ENCODE data around the gene ATG13.
"Not testable (repeated sequence)": the region's sequence is repeated elsewhere in the genome, so short reads cannot be mapped to it uniquely, and the experiment has no call there.

The ATG13 gene

DNA sequence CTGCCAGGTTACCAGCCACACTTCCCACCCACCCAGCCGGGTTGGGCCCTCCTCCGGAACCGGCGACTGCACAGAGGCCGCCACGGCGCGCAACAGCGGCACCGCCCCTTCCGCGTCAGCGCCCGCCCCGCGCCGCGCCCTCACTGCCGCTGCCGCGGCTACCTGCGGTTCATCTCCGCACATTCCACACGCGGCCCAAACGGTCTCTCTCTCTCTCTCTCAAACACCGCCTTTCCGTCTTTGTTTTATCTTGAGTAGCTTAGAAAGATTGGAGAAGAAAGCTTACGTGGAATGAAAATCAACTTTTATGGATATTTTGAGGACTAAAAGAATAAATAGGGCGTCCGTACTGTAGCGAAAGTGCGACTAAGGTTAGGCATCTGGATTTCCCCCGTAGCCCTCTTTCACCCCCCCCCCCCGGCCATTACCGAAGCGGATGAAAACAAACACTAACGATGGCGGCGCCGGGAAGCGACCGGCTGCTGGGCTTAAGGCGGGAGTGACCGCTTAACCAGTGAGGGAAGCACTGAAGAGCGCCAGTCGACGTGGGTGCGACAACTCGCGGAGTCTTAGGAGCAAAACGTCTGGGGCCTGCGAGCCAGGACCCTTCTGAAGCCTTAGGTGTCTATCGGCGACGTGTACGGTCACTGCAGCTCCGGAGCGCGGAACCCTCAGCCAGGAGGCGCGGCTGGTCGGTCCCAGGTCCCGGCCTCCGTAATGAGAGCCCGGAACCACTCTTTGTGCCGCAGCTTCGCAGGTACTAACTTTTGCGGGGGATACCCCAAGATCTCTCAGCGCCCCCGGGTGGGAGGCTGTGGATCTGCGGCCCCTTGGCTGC is at the start of gene ATG13, which contains the start of gene HARBI1:
ATG13 (plus strand) TSS at position 420 of the 838 bp plus-strand sequence. CDS start 26,739 bp downstream, outside the sequence.
HARBI1 (minus strand) TSS at position 94 of the 838 bp plus-strand sequence. CDS start 990 bp downstream, outside the sequence.
- peak; percentile 91 for DNase-seq (ENCODE audit: low spot score)

DNA sequence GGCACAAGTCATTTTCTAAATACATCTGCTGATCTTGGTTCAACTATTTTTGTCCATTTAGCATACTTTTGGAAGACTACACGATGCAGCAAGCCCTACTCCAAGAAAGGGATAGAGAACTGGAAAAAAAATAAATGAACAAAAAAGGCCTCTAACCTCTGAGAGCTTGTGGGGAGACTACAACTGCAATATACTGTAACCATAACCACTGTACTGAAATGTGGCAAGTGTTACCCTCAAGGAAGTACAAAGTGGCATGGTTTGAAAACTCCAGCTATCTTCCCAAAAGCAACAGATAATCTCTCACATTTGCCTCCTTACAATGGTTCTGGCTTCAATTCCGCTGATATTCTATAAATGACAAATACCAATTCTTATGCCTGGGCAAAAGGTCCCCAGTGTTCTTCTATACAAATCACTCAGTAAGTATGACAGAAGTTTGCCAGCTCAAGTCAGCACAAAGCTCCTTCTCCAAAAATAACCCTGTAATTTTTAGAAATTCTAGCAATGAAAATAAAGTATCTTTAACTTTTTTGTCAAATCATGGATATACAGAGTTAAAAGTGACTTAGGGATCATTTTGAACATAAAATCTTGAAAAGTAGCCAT is 46.5 kb upstream of the ATG13 start:
- no peak for DNase-seq (ENCODE audit: low spot score)

DNA sequence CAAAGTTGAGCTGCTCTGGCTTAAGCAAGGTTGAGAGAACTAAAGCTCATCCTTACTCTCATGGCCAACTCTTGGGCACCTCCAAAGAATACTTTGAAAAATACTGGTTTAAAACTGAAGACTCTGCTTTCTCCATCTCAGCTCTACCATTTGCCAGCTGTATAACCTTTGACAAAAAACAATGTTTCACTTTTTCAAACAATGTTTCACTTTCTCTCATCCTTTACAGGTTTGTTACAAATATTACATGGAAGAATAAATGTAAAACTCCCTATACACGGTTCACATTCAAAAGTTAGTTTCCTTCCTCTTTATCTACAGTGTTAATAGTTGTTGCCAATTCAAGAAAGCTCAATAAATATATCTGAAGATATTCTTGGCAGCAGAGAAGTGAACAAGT is 42.7 kb upstream of the ATG13 start:
- DNase-seq (ENCODE audit: low spot score), result no peak

DNA sequence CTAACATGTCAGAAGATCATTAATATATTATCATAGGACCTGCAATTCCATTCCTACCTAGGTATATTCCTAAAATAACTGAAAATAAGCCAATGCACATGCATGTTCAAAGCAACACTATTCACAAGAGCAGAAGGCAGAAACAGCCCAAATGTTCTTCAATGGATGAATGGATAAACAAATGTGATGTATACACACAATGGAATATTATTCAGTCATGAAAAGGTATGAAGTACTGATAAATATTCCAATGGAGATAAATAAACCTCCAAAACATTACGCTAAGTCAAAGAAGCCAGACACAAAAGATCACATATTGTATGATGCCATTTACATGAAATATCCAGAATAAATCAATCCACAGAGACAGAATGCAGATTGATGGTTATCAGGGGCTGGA is 40.3 kb upstream of the ATG13 start:
- DNase-seq (ENCODE audit: low spot score), result no peak

DNA sequence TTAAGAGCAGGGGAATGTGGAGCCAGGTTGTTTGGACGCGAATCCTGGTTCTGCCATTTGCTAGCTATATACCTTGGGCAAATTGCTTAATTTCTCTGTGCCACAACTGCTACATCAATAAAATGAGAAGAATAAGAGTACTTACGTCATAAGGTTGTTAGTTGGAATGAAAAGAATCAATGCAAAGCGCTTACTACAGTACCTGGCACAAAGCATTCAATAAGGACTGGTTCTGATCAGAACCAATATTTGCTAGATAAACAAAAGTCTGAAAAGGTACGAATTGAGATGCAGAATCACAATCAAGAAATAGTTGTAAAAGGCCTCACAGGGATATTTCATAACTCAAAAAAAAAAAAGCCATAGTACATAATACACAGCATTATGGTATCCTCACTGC is 34.8 kb upstream of the ATG13 start:
- DNase-seq (ENCODE audit: low spot score), result no peak

DNA sequence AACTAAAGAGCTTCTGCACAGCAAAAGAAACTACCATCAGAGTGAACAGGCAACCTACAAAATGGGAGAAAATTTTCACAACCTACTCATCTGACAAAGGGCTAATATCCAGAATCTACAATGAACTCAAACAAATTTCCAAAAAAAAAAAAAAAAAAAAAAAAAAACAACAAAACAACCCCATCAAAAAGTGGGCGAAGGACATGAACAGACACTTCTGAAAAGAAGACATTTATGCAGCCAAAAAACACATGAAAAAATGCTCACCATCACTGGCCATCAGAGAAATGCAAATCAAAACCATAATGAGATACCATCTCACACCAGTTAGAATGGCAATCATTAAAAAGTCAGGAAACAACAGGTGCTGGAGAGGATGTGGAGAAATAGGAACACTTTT is 33.8 kb upstream of the ATG13 start:
- not testable (repeated sequence) for DNase-seq (ENCODE audit: low spot score)

DNA sequence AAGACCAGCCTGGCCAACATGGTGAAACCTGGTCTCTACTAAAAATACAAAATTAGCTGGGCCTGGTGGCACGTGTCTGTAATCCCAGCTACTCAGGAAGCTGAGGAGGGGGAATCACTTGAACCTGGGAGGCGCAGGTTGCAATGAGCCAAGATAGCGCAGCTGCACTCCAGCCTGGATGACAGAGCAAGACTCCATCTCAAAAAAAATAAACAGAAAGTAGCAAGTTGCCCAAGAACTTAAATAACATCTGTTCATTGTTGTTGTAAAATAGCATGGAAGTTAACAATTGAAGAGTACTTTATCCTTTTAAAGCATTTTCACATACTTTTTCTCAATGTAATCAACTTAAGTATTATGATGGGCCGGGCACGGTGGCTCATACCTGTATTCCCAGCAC is 29.2 kb upstream of the ATG13 start:
- no peak for DNase-seq (ENCODE audit: low spot score)

DNA sequence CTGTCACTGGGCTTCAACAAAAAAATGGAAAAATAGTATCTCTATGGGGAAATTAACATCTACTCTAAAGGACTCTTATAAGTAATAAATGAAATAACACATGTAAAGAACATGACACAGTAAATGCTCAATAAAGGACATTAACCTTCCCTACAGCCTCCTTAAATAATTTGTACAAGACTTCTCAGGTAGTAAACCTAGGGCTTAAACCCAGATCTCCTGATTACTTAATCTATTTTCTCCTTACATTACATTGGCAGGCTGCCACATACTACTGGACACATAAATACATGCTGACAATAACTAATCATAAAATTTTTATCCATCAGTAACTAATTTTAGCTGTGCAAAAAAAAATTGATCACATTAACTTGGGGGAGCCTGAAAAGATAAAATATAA is 28.4 kb upstream of the ATG13 start:
- no peak for DNase-seq (ENCODE audit: low spot score)

DNA sequence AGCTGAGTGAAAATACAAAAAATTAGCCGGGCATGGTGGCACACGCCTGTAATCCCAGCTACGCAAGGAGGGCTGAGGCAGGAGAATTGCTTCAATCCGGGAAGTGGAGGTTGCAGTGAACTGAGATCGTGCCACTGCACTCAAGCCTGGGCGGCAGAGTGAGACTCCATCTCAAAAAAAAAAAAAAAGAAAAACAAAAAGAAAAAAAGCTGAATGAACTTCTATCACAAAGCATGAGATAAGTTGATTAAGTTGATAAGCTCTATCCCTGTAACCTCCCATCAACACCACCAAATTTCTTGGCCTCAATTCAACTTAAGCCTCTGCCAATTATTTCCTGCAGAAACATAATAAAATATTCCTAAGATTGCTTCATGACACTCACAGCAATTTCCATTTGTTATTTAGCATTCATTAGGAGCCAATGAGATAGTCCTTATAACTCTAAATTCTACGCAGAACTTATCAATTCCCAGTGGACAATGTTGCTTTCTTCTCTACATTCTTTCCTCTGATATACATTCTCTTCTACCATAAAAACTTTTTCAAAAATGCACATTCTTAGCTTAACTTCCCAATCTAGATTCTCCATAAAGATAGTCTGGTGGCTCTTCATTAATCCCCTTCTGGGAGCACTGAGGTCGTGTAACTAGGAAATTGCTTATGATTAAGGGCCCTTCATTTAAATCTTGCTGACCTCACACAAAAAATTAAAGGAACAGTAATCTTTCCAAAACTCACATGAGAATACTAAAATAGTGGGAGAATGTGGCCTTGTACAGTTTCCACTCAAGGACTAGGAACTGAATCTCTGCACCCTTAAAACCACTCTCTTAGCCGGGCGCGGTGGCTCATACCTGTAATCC is 26.4 kb upstream of the ATG13 start:
- DNase-seq (ENCODE audit: low spot score), result no peak

DNA sequence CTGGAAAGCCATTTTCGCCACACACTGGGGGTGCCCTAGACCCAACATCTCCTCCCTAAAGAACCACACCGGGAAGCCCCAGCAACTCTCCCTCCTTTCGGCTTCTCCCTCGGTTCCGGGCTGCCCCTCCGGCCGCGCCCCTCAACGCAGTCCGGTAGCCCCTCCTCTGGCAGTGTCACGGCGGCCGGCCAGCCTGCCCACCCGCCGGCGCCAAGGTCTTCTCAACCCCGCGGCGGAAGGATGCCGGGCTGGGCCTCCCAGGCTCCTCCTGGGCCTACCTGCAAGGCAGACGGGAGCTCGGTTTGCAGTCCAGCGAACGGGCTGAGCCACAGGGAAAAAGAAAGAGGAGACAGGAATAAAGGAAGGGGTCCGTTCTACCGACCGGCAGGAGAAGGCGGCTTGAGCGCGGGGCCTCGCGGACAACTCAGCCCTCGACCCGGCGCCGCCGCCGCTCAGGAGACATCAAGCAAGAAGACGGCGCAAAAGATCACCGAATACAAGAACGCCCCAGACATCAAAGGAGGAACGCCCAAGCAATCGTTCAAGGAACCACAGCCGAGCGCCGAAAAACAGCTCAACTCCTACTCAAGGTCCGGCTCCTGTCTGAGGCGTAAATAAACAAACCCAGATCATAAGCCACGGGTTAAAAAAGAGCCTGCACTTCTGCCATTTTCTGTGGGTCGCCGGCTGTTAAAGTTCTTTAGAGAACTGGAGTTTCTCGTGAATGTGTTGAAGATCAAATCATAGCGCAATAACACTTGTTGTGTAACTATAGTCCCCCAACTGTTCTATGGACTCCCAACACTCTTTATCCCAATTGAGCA is 23.6 kb upstream of the ATG13 start, which contains the start of gene AMBRA1:
AMBRA1 (minus strand) TSS at position 474 of the 824 bp plus-strand sequence. CDS start 45,643 bp downstream, outside the sequence.
- DNase-seq (ENCODE audit: low spot score), result peak; percentile 96

DNA sequence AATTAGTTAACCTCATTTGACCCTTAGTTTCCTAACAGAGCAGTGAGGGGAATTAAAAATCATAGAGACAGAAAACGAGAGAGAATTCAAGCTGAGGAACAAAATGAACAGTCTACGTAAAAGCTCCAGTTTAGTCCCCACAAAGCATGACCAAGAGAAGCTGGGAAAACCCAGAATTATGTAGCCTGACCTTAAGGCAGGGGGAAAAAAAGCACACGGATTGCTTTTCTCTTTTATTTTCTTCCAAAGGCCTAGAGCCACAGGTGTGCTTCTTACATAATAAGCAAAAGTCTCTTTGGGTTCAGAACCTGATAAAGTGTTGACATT is 23.0 kb upstream of the ATG13 start:
- DNase-seq (ENCODE audit: low spot score), result no peak

DNA sequence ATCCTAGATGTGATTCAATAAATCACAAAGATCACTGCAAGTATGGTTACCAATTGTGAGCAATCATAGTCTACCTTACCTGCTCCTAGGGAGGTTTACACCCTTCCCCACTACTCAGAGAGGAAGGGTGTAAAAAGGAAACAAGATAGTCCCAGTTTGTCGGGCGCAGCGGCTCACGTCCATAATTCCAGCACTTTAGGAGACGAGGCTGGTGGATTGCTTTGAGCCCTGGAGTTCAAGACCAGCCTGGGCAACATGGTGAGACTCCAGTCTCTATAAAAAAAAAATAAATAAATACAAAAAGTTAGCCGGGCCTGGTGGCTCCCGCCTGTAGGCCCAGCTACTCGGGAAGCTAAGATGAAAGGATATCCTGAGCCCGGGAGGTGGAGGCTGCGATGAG is 22.6 kb upstream of the ATG13 start:
- DNase-seq (ENCODE audit: low spot score), result no peak

DNA sequence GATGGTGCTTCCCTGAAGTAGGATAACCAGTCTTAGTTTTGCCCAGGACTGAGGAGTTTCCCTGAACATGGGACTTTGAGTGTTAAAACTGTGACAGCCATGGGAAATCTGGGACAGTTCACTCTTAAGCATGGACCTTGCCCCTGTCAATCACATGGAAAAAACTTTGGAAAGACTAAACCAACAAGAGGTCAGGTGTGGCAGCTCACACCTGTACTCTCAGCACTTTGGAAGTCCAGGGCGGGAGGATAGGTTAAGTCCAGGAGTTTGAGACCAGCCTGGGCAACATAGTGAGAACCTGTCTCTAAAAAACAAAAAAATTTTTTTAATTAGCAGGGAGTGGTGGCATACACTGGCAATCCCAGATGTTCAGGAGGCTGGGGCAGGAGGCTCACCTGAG is 20.2 kb upstream of the ATG13 start:
- no peak for DNase-seq (ENCODE audit: low spot score)

DNA sequence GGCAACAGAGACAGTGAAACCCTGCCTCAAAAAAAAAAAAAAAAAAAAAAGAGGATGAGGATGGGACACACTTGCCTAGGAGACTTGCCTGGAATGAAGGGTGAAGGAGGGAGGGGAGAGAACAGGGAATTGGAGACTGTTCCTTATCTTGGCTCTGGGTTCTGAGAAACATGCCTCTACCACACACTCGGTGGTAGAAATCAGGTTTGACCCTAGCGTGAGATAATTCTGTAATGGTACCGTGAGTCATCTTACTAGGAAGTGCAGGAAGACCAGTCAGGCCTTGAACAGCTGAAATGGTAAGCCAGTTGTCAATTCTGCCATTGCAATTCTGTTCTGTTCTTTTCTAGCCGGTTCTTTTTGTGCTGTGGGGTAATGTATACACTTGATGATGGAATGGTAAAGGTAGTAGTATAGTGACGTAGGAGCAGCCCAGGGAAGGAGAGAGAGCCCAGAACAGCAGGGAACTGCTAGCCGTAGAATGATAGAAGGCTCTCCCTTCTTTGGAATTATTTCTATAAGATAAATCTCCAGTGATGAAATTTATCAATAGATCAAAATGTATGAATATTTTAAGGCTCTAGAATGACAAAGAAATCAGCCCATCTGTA is 19.6 kb upstream of the ATG13 start:
- DNase-seq (ENCODE audit: low spot score), result no peak

DNA sequence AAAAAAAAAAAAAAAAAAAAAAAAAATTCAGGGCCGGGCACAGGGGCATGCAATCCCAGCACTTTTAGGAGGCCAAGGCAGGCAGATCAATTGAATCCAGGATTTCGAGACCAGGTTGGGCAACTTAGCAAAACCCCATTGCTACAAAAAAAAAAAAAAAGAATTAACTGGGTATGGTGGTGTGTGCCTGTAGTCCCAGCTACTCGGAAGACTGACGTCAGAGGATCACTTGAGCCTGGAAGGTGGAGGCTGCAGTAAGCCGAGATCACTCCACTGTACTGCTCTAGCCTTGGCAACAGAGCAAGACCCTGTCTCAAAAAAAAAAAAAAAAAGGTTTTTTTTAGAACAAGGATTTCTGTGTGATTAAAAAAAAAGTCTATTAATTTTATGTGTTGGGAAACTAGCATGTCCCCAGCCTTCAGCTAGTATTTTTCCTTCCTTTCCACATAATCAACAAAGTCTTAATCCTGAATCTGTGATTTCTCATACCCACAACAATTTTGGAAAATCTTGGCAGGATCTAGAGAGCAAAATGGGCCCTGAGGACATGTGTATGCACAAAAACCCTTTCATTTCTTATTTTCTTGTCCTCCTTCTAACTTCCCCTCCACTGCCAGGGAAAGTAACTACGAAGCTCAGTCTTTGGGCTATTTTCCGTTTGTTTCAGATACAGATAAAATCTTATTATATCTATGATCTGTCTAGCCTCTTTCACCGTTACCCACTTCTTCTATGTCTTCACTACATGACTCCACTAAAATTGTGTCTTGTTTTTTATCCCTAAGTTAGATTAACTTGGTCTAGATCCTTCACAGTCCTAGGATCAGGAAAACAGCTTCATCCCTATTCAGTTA is 17.8 kb upstream of the ATG13 start:
- DNase-seq (ENCODE audit: low spot score), result no peak

DNA sequence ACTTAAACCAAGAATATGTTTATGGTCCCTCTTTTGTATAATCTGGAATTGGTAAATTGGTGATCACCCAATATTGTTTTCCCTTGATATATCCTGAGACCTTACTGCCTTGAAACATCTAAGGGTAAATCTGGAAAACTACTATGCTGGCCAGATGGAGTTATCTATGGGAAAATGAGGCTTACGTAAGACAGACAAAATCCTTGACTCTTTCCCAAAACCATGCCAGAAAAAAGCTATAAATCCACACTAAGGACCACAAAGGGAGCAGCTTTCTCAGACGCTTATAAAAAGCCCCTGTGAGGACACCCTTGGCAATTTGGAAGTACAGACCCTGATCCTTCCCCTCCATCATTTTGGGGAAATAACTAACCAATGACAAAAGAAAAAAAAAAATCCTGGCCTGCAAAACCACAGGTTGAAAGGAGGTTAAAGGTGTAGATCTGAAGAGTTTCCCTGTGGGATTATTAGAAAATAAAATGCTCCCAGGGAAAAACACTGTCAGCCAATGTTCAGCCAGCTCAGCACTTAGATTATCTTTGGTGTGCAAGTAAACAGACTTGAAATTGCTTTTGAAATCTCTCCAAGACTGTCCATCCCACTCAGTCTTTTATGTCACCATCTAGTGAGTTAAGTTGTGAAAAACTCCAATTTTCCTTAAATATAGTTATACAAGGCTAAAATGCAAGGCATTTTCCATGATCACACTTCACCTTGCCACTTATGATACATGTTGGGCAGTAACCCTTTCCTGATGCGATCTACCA is 17.0 kb upstream of the ATG13 start:
- DNase-seq (ENCODE audit: low spot score), result no peak

DNA sequence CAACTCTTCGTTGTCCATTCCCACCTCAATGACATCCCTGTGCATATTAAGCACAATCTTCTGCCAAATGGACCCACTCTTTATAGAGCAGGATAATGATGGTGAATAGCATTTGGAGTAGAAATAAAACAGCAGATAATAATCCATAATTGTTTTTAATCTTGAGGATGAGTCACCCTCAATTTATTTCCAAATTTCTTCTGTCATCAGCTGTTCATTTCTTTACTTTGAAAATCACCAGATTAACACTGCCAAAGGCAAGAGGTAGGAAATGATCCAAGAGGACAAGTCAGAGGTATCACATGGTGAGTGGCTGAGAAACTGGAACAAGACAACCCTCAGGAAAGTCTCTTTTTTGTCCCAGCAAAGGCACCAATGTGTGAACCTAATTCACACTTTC is 16.2 kb upstream of the ATG13 start:
- DNase-seq (ENCODE audit: low spot score), result no peak

DNA sequence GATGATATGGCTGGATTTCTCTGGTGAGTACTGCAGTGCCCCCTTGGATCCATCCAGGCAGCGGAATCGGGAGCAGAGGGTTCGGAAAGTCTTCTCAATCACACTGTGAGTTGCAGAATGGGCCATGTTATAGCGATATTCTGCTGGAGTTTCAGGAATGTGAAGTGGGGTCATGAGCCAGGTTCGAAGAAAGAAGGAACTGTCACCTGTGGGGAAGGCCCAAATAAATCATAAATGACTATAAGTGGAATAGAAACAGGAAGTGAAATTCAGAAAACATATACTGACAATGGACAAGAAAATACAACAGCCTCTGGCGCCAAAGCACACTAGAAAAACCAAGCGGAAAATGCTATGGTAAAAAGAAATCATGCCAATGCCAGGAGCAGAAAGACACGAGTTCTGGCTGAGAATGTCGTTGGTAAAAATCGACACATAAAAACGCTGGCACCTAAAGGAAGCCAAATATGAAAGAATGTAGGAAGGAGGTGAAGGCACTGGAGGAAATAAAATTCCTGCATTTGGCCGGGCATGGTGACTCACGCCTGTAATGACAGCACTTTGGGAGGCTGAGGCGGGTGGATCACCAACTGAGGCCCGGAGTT is 13.5 kb upstream of the ATG13 start:
- DNase-seq (ENCODE audit: low spot score), result no peak

DNA sequence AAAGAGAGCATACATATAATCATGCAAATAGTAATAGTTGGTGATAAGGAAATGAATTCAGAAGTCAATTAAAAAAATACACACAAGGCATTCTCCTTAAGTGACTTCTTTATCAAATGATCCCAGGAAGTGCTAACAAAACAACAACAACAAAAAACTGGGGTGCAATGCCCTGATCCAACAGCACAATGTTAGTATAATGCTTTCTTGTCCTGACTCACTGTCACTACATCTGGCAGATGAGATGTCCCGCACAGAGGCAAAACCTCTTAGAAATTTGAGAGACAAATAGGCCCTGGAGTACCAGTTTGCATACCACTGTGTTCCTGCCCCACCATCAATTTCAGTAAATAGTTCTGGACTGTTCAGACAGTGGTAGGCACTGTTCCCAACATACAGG is 12.6 kb upstream of the ATG13 start:
- no peak for DNase-seq (ENCODE audit: low spot score)
